Gastroesophageal sphincter (tissue), 4 donors: ENCODE results near the gene MGAM2. TPM values are rescaled to one million over a fixed set of nuclear protein-coding genes. Genes with fewer than 3 reads are reported as not detected.

ENCODE experiments used
- ATAC-seq: fragments of 150-250 bp; one replicate; pipeline ENCODE4 v1.9.1; 2016; ENCODE audit warnings: mild to moderate bottlenecking, moderate library complexity
- H3K27ac ChIP-seq, 4 donors: fragments of 200-600 bp; sonication (generic) in 3 of 4; 1 replicate in 3 of 4; 2 replicates in 1 of 4; pipeline ENCODE4 v1.5.1; 2016 to 2019
- H3K27me3 ChIP-seq: fragments of 200-600 bp; sonication (generic); one replicate; pipeline ENCODE4 v1.5.1; 2019
- H3K36me3 ChIP-seq, 2 donors: fragments of 200-600 bp; sonication (generic); one replicate each; pipeline ENCODE4 v1.5.1; 2019; ENCODE audit warnings: control low read depth in 1 of 2
- H3K4me1 ChIP-seq, 3 donors: fragments of 200-600 bp; sonication (generic); 1 replicate in 2 of 3; 2 replicates in 1 of 3; pipeline ENCODE4 v1.5.1; 2016 to 2019; ENCODE audit warnings: control low read depth in 2 of 3
- H3K4me3 ChIP-seq, 2 donors: fragments of 200-600 bp; sonication (generic); one replicate each; pipeline ENCODE4 v1.5.1; 2019; ENCODE audit warnings: mild to moderate bottlenecking in 1 of 2, moderate library complexity in 1 of 2
- H3K9me3 ChIP-seq, 3 donors: fragments of 200-600 bp; sonication (generic); one replicate each; pipeline ENCODE4 v1.5.1; 2017 to 2019; ENCODE audit warnings: control low read depth in 2 of 3
- EP300 ChIP-seq: sonication (generic); formaldehyde crosslinking; IDR thresholded peaks from one replicate; pipeline ENCODE4 v1.6.1; 2017; ENCODE audit warnings: antibody characterized with exemption, mild to moderate bottlenecking
- POLR2A ChIP-seq, 2 donors: fragments of 450-650 bp; IDR thresholded peaks; one replicate each; pipeline ENCODE4 v1.6.1; 2017; ENCODE audit warnings: antibody characterized with exemption in 2 of 2, mild to moderate bottlenecking in 2 of 2, moderate library complexity in 1 of 2
- POLR2AphosphoS5 ChIP-seq: sonication (generic); formaldehyde crosslinking; IDR thresholded peaks from one replicate; pipeline ENCODE4 v1.6.1; 2017; ENCODE audit warnings: antibody characterized with exemption
- WGBS, 2 donors: methylation state at CpG; one replicate each; pipeline ENCODE4 v1.1.5; 2018; ENCODE audit warnings: low coverage in 1 of 2; 5-methylcytosine and 5-hydroxymethylcytosine counted together
- total RNA-seq, 4 donors: library from RNA; depleted of rRNA; stranded (reverse); fragments of >200 nt; gene quantifications; one replicate each; pipeline ENCODE4 v1.1.0, GENCODE V29; 2016
- TF ChIP-seq, protein P1 (sequence below), 4 experiments: fragments of 200-600 bp in 2 of 4; fragments of 450-650 bp in 2 of 4; sonication (generic) in 1 of 4; IDR thresholded peaks; one replicate each; pipeline ENCODE4 v1.5.1; 2017 to 2019; ENCODE audit warnings: antibody characterized with exemption in 4 of 4, mild to moderate bottlenecking in 2 of 4, moderate library complexity in 2 of 4

The MGAM2 gene
- total RNA-seq, 4 donors from 2014 or later: 0.54 to 1.6 TPM; not detected in 2

DNA sequence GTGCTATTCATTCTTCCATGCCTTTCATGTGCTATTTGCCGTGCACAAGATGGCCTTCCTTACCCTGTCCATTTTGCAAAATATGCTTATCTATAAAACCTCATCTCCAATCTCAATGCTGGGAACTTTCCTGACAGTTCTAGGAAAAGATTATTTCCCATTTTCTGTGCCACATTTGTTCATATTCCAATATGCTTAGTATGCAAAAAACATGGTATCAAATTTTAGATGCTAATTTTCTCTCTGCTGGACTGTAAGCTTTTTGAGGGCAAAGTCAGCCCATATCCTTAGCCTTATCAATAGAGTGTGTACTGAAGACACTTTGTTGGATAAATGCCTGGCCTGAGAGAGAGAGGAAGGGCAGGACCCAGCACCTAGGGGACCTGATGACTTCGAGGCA is 39.4 kb downstream of the MGAM2 start:
- Histone ChIP-seq H3K36me3 (no peaks in the 10 kb centered on the region), H3K27ac (no peak overlapping the region)

DNA sequence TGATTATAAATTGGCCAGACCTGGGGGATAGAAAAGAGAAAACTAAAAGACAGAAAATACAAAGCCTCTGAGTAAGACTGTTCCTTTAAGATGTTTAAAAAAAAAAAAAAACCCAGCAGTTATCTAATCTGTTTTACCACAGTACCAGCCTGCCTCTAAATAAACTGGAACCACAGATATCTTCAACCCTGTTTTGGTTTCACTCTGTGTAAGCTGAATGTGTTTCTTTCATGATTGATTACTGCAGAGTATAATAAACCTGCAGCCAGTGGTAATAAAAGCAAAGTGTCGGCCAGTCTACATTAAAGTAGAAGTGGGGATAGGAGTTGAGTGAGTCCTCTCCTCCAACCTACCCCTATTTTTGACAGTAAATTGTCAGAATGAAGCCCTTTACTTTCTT is 40.6 kb downstream of the MGAM2 start:
- WGBS, 2 donors: 0 to 14% methylated on average over 1 of the region's 1 CpG
- TF ChIP-seq, protein P1, sequence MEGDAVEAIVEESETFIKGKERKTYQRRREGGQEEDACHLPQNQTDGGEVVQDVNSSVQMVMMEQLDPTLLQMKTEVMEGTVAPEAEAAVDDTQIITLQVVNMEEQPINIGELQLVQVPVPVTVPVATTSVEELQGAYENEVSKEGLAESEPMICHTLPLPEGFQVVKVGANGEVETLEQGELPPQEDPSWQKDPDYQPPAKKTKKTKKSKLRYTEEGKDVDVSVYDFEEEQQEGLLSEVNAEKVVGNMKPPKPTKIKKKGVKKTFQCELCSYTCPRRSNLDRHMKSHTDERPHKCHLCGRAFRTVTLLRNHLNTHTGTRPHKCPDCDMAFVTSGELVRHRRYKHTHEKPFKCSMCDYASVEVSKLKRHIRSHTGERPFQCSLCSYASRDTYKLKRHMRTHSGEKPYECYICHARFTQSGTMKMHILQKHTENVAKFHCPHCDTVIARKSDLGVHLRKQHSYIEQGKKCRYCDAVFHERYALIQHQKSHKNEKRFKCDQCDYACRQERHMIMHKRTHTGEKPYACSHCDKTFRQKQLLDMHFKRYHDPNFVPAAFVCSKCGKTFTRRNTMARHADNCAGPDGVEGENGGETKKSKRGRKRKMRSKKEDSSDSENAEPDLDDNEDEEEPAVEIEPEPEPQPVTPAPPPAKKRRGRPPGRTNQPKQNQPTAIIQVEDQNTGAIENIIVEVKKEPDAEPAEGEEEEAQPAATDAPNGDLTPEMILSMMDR (IDR thresholded peaks at IDR 0.05): no peak
- TF ChIP-seq POLR2A (IDR thresholded peaks at IDR 0.05) (no peak), EP300 (no peak), POLR2AphosphoS5 (no peak)
- Histone ChIP-seq H3K27ac (no peak overlapping the region), H3K4me1 (no peaks in the 10 kb centered on the region), H3K27me3 (no peaks in the 10 kb centered on the region), H3K4me3 (no peak overlapping the region), H3K9me3 (no peaks in the 10 kb centered on the region), H3K36me3 (no peaks in the 10 kb centered on the region)
- ATAC-seq: no peak

More for the DNA sequence above, 39.4 kb downstream of the MGAM2 start:
- TF ChIP-seq EP300 (no peak), POLR2A (IDR thresholded peaks at IDR 0.05) (no peak), POLR2AphosphoS5 (no peak)
- TF ChIP-seq, protein P1 (IDR thresholded peaks at IDR 0.05): no peak
- no peak for ATAC-seq
- Histone ChIP-seq H3K4me3 (no peak overlapping the region), H3K9me3 (no peaks in the 10 kb centered on the region), H3K27me3 (no peaks in the 10 kb centered on the region), H3K4me1 (no peaks in the 10 kb centered on the region)
- WGBS, 2 donors: 88 to 90% methylated on average over 2 of the region's 2 CpGs

DNA sequence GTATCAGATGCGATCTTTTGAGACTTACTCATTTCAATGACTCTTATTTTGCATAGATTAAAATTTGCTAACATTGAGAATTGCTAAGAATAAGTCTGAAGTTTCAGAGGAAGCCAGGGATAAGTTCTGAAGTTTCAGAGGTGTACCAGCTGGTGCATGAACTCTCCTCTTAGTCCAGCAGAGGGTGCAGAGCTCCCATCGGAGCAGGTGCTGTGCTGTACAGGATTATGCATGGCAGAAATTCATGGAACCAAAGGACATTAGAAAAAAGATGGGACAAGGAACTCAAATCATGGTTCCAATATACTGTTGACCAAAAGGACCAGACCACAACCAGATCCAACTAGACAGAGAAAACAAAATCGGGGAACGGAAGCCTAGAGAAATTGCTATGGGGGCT is 41.9 kb downstream of the MGAM2 start:
- H3K36me3 ChIP-seq: no peaks in the 10 kb centered on the region
- no peak for ATAC-seq
- no peaks in the 10 kb centered on the region for H3K4me1 ChIP-seq
- H3K4me3 ChIP-seq: no peak overlapping the region
- no peaks in the 10 kb centered on the region for H3K27me3 ChIP-seq
- no peaks in the 10 kb centered on the region for H3K9me3 ChIP-seq
- WGBS, 2 donors: 80 to 100% methylated on average over 3 to 4 of the region's 4 CpGs
- no peak overlapping the region for H3K27ac ChIP-seq
- no peak for TF ChIP-seq EP300
- TF ChIP-seq, protein P1 (IDR thresholded peaks at IDR 0.05): no peak

DNA sequence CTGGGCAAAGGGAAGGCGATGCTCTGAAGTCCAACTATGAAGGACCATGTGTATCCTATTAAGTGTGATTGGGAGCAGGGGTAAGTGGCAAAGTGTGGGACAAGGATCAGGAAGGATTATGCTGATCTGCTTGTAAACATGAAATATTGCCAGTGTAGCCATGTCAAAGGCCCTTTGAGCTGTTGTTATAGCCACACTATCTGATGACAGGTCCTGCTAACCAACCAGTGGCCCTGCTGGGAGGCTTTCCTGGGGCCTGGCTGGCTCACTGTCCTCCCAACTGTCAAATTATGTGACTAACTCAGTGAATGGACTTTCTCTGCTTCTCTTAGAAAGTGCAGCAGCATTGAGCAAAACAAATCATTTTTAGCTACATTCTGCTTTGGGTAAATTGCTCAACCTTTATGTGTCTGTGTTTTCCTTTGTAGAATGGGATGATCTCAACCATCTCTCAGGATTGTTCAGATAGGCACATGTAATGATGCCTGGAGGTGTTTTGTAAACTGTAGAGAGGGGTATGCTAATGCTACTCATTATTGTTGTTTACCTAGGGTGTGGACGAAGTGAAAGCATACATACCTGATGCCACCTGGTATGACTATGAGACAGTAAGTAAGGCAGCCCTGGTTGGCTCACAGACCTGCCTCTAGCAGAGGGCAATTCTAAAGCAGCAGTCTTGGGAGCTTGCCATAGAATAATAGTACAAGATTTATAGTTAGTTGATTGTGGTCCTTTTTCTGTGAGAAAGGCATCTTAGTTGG is 47.4 kb downstream of the MGAM2 start:
- Histone ChIP-seq H3K9me3 (no peaks in the 10 kb centered on the region), H3K36me3 (no peaks in the 10 kb centered on the region), H3K27ac (no peak overlapping the region), H3K4me3 (no peak overlapping the region), H3K27me3 (no peaks in the 10 kb centered on the region), H3K4me1 (no peaks in the 10 kb centered on the region)
- WGBS, 2 donors: 61 to 69% methylated on average over 2 of the region's 2 CpGs
- TF ChIP-seq POLR2AphosphoS5 (no peak), POLR2A (IDR thresholded peaks at IDR 0.05) (no peak), EP300 (no peak)
- TF ChIP-seq, protein P1 (IDR thresholded peaks at IDR 0.05): no peak
- no peak for ATAC-seq

DNA sequence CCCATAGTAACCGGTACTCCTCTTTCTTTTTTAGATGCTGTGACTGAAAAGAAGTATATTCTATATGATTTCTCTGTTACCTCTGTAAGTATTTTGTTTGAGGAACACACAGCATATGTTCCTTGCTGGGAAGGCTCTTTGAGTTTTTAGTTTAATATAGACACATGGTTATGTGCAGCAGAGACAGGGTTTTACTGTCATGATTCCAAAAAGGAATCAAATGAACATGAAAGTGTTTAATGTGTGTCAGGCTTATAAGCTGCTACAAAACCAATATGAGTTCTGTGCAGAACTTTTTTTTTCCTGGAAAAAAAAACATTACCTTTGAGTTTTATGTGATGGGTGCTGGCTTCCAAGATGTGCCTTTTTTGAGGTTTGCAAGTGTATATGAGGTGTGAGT is 50.4 kb downstream of the MGAM2 start:
- no peaks in the 10 kb centered on the region for H3K36me3 ChIP-seq
- no peak overlapping the region for H3K4me3 ChIP-seq
- no peaks in the 10 kb centered on the region for H3K4me1 ChIP-seq
- no peaks in the 10 kb centered on the region for H3K9me3 ChIP-seq
- ATAC-seq: no peak
- no peaks in the 10 kb centered on the region for H3K27me3 ChIP-seq
- 53 to 88% methylated on average over 1 of the region's 1 CpG for WGBS, 2 donors
- TF ChIP-seq POLR2AphosphoS5 (no peak), POLR2A (IDR thresholded peaks at IDR 0.05) (no peak), EP300 (no peak)
- TF ChIP-seq, protein P1 (IDR thresholded peaks at IDR 0.05): no peak
- no peak overlapping the region for H3K27ac ChIP-seq
